HG03354 (cell line): ENCODE data around the gene TRIM61.
A peak's percentile ranks its signal among the peaks of the same experiment; 100 is the strongest.
"Not testable (repeated sequence)": the region's sequence is repeated elsewhere in the genome, so short reads cannot be mapped to it uniquely, and the experiment has no call there.

ENCODE experiments used
- ATAC-seq: cut with Tn5 transposase; IDR thresholded peaks from one replicate; pipeline ENCODE4 v1.9.1; 2021; ENCODE audit warnings: mild to moderate bottlenecking; ENCODE audit not compliant: unreplicated experiment, poor library complexity, severe bottlenecking

Gene TRIM61

DNA sequence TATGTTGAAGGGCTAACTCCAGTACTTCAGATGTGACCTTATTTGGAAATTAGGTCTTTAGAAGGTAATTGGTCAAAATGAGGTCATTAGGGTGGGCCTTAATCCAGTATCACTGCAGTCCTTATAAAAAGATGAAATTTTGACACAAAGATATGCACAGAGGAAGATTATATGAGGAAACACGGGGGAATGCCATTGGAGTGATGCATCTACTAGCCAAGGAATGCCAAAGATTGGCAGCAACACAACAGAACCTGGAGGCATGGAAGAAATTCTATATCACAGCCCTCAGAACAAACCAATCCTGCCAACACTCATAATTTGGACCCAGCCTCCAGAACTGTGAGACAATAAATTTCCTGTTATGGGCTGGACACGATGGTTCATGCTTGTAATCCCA is 17.6 kb downstream of the TRIM61 start:
- ATAC-seq, result no peak

DNA sequence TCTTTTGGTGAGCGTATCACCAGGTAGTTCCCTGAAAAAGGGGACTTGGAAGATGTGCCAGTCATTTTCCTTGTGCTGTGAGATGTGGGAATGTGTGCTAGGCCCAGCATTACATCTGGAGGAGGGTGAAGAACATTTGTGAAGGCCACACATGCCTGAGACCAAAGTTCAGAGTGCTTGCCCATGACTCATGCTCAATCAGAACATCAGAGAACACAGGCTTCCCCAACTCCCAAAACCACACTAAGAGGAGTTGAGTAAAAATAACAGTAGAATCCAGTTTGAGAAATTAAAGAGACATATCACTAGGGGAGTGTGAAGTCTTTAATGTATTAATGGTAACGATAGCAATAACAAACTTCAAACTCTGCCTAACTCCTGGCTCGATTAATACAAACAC is 18.0 kb downstream of the TRIM61 start:
- ATAC-seq, result not testable (repeated sequence)

DNA sequence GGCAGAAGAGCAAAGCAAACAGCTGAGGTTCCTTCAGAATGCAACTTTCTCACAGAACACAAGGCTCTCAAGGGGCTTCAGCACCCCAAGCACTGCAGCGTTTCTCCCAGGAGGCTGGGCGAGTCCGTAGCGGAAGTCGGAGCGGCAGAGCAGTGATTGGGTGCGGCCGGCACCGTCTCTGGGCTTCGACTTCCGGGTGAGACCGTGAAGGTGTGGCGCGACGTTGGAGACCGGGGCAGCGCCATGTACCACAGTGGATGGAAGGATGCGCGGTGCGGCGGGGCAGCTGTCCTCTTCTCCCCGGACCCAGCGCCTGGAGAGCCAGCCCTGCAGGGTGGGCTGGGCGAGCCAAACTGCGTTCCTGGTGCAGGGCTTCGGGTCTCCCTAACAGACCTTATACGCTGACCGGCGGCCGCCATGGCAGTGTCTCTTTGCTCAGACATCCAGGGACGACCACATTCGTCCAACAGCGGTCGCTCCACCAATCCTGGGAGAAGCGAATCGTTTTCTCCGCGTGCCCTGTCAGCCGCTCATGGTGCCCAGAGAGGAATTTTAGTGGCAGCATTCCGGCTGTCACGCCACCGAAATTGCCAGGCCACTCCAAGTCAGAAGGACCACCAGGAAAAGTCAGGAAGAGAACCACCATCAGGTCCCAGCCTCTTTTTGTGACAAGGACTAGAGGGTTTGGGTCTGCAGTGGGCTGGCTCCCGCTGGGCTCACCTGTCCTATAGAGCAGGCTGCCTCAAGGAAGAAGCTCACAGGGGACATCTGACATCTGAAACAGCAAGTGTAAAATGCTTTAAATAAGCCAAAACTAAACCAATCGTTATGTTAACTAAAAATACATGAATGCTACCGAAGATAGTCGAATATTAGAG is 20.5 kb downstream of the TRIM61 start:
- ATAC-seq, result peak; percentile 100

DNA sequence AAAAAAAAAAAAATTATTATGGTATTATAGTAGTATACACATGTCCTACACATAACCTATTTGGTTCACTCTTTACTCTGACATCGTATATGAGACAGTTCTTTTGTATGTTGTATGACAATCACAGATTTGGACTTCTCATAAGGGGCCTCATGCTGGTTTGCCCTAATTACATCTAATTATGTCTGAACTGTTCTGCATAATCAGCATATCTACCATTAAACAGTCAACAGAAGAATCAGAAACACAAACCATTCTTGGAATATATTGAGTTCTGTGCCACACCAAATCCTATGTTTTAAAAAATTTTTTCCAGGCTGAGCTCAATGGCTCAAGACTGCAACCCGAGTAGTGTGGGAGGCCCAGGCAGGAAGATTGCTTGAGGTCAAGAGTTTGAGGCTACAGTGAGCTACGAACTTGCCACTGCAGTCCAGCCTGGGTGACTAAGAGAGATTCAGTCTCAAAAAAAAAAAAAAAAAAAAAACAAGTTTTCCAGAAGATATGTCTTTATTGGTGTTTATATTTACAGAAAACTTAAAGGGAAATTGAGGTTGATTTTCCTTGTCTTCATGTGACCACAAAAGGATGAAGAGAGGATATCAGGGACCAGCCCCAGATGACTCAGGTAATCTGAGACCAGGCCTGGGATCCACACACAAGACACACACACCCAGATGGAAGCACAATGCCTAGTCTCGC is 22.2 kb downstream of the TRIM61 start:
- no peak for ATAC-seq

DNA sequence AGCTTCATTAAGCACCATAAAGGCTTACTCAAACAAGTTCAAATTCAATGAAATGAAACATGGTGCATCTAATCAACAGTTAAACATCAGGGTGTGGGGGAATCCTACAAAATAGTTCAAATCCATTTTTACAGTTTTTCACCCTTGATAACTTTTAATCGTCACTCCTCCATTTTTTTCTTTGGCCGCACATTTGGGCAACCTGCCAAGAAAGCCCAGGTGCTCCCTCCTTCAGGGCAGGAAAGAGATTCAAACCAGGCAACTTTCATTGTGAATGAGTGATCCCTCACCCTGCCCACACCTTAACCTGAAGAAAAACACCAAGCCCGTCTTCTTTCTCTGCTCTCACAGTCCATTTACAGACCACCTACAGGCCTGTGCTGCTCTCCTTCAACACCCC is 24.9 kb downstream of the TRIM61 start:
- no peak for ATAC-seq

DNA sequence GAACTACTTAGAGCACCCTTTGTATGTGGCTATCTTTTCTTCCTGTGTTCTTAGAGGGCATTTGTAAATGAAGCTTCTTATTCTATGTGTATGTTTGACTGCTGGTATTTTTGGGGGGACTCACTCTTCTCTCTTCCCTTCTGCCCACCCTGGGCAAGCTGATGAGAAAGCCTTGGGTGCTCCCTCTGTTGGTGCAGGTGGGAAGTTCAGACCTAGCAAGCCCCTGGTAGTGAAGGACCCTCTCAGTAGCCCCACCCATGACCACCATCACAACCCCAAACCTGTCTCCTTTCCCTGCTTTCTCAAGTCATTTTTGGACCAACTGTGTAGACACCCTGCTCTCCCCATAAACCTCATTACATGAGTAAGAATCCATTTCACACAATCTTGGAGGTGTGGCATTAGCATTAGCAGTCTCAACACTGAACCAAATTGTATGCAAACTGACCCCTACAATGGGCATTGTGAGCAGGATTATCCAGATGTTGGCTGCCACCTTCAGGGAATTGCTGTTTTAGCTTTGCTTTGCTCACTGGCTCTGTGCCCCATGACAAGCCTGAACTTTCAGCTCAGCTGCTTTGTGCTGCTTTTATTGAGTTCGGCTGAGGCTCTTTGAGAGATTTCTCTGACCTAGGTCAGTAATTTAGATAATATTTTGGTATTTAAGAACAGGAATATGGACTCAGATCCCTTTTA is 27.9 kb downstream of the TRIM61 start:
- peak; percentile 66 for ATAC-seq

DNA sequence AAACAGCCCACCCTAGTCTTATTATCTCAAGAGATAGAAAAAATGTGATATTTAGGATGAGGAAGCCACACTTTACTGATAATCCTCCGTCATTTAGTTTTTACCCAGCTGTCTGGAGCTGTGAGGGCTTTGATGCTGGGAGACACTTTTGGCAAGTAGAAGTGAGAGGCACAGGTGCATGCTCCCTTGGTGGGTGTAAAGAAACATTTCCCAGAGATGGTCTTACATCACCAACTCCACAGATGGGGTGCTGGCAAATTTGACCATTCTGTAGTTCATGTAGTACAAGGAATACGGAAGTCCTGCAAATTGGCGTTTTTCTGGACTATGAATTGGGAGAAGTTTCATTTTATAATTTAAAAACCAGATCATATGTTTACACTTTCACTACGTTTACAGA is 28.5 kb downstream of the TRIM61 start:
- ATAC-seq, result no peak

DNA sequence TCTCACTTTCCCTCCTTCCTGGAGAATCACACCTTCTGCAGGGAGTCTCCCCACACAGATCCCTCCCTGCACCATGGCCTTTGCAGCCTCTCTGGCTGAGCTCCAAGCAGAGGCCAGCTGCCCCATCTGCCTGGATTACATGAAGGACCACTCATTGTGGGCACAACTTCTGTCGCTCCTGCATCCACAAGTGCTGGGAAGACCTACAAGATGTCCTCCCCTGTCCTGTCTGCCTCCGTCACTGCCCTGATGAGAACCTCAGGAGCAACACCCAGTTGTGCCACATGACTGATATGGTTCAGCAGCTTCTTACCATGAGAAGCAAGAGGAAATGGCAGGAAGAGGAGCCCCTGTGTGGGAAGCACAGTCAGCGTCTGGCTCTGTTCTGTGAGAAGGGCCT is 29.5 kb downstream of the TRIM61 start:
- ATAC-seq, result not testable (repeated sequence)

DNA sequence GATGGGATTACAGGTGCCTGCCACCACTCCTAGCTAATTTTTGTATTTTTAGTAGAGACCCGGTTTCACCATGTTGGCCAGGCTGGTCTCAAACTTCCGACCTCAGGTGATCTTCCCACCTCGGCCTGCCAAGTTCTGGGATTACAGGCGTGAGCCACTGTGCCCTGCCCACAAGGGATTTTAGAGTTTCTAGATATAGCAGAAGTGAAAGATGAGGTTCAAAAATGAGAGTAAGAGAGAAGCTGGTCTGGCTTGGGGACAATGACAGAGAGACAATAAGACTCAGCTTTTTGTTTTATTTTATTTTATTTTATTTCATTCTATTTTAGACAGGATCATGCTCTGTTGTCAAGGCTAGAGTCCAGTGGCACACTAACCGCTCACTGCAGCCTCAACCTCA is 30.6 kb downstream of the TRIM61 start:
- no peak for ATAC-seq

DNA sequence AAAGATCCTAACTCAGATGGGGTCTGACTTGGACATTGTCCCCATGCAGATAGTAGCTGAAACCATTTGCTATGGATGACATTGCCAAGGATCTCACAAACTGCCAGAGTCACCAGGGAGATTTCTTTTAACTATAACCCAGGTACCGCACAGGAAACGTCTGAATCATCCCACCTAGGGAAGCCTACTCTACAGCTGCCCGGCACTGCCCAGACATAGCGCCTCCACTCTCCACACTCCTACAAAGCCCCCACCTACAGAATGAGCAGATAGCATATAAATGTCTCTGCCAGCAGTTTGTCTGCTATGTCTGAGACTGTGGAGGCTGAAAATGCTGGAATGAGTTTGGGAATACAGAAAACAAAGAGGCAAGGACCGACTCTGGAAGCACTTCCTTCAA is 32.3 kb downstream of the TRIM61 start:
- ATAC-seq, result no peak

DNA sequence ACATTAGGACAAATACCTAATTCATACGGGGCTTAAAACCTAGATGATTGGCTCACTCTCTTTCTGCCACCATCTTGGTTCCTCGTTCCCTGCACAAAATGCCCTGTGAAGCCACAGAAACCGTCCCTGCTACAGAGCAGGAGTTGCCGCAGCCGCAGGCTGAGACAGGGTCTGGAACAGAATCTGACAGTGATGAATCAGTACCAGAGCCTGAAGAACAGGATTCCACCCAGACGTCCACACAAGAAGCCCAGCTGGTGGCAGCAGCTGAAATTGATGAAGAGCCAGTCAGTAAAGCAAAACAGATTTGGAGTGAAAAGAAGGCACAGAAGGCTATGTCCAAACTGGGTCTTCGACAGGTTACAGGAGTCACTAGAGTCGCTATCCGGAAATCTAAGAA is 34.3 kb downstream of the TRIM61 start:
- no peak for ATAC-seq

DNA sequence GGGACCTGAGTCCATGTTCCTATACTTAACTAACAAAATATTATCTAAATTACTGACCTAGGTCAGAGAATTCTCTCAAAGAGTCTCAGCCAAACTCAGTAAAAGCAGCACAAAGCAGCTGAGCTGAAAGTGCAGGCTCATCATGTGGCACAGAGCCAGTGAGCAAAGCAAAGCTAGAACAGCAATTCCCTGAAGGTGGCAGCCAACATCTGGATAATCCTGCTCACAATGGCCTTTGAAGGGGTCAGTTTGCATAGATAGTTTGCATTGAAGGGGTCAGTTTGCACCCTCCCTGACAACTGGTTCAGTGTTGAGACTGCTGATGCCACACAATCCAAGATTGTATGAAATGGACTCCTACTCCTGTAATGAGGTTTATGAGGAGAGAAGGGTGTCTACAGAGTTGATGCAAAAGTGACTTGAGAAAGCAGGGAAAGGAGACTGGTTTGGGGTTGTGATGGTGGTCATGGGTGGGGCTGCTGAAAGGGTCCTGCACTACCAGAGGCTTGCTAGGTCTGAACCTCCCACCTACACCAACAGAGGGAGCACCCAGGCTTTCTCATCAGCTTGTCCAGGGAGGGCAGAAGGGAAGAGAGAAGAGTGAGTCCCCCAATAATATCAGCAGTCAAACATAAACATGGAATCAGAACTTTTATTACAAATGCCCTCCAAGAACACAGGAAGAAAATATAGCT is 39.7 kb downstream of the TRIM61 start:
- ATAC-seq, result peak; percentile 59

DNA sequence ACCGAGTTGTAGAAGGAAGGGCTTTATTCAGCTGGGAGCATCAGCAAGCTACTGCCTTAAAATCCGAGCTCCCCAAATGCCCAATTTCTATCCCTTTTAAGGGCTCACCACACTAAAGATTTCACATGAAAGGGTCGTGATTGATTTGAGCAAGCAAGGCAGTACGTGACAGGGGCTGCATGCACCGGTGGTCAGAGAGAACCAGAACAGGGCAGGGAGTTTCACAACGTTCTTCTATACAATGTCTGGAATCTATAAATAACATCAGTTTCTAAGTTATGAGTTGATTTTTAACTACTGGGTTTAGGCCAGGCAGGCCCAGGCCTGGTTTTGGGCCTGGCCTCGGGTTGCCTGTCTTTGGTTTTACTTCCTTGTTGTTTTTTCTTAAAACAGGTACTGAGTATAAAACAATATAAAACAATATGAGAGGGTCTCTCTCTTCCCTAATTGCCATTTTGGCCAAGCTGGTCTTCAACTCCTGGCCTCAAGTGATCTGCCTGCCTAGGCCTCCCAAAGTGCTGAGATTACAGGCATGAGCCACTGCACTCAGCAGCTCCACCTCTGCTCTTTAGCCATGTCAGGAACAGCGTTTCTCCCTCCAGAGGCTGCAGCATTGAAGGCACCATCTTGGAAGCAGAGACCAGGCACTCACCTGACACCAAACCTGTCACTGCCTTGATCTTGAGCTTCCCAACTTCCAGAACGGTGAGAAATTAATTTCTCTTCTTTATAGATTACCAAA is 41.4 kb downstream of the TRIM61 start:
- ATAC-seq, result peak; percentile 69

DNA sequence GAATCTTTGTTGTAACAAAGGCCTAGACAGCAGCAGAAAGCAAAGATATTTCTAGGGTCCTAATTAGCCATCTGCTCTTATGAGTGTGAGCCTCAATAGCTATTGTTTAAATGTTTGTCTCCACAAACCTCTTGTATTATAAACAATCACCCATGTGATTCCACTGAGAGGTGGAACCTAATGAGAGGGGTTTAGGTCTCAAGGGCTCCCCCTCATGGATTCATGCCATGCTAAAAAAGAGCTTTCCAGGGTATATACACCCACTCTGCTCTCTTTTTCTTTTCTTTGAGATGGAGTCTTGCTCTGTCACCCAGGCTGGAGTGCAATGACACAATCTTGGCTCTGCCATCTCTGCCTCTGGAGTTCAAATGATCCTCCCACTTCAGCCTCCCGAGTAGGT is 42.1 kb downstream of the TRIM61 start:
- peak; percentile 77 for ATAC-seq

DNA sequence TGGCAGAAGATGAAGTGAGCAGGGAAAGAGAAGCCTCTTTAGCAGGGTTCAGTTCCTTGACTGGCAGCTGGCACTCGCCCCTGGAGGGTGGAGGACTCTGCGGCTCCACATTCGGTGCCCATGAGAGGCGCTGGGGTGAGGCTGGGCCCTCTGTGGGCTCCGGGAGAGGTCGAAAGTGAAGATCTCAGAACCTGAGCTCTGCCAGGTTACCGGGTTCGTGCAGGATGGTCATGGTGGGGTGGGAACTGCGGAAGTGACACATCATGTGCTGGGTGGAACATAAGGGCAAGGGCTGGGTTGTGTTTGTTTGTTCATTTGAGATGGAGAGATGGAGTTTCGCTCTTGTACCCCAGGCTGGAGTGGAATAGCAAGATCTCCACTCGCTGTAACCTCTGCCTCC is 44.2 kb downstream of the TRIM61 start:
- ATAC-seq, result no peak

DNA sequence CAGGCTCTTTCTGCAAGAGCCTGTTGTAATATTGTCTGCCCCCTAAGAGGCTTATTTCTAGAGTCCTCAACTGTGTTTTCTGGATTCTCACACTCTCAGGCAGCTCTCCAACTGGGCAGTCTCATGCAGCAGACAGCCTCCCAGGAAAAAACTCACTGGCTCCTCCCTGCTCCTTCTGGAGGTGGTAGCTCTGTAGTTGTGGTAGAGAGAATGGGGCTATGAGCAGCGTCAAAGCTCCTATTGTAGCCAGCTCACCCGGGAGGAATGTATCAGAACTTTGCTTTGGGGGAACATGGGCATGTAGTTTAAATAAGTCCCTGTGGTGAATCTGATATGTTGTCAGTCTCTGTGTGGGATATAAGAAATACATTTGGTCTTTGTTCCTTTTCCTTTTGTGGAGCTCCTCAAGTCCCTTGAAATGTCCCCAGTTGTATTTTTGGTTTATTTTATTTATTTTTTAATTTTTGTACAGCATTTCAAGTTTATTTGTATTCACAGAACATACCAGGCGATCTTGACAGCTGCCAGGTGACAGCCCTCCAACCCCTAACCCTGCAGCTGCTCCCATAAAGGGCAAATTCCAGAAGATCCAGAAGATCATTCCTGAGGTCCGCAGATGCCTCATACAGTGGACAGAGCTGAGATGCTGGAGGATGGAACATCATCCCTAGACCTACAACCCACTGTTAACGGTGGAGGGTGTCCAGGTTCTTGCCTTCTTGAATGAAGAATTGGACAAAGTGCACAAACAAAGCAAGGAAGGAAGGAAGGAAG is 45.7 kb downstream of the TRIM61 start:
- no peak for ATAC-seq

DNA sequence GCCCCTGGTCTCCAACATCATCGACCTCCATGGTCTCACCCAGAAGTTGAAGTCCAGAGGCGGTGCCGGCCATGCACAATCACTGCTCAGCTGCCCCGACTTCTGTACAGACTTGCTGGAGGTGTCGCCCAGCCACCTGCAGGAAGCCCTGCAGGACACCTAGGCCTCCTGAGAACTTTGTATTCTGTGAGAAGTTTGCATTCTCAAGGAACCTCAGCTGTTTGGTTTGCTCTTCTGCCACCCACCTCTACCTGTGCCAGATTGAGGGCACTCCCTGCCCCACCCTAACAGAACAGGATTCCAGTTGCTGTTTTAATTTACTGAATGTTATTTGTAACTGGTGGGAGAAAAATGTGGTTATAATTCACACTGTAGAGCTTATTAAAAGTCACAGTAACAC is 46.8 kb downstream of the TRIM61 start:
- no peak for ATAC-seq

DNA sequence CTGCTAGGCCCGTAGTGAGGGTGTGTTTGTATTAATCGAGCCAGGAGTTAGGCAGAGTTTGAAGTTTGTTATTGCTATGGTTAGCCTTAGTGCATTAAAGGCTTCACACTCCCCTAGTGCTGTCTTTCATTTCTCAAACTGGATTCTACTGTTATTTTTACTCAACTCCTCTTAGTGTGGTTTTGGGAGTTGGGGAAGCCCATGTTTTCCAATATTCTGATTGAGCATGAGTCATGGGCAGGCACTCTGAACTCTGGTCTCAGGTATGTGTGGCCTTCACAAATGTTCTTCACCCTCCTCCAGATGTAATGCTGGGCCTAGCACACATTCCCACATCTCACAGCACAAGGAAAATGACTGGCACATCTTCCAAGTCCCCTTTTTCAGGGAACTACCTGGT is 50.4 kb downstream of the TRIM61 start:
- ATAC-seq, result not testable (repeated sequence)

DNA sequence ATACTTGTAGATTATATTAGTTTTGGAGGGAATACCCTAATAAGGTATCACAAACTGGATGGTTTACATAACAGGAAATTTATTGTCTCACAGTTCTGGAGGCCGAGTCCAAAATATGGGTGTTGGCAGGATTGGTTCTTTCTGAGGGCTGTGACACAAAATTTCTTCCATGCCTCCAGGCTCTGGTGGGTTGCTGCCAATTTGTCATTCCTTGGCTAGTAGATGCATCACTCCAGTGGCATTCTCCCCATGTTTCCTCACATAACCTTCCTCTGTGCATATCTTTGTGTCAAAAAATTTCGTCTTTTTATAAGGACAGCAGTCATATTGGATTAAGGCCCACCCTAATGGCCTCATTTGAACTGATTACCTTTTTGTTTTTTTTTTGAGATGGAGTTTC is 51.2 kb downstream of the TRIM61 start:
- no peak for ATAC-seq
